ENCODE data around the gene BCKDHB.
"Not testable (repeated sequence)": the region's sequence is repeated elsewhere in the genome, so short reads cannot be mapped to it uniquely, and the experiment has no call there.

The BCKDHB gene

GRCh38 chr6:80106418-80107235, at the start of gene BCKDHB:
TSS of gene BCKDHB (plus strand) at chr6:80106671. CDS start at chr6:80106694, 23 bp downstream.
- DNase-seq = peak; percentile 81 to 98 (median 97)

- DNase-seq = no peak
Measured at GRCh38 chr6:80060774-80061173, 45.7 kb upstream of the BCKDHB start.

- not testable (repeated sequence) for DNase-seq
Measured at GRCh38 chr6:80068146-80068545, 38.3 kb upstream of the BCKDHB start.

- not testable (repeated sequence) for DNase-seq
Measured at GRCh38 chr6:80070431-80070830, 36.0 kb upstream of the BCKDHB start.

- DNase-seq = no peak
Measured at GRCh38 chr6:80077067-80077466, 29.4 kb upstream of the BCKDHB start.

GRCh38 chr6:80088637-80089036, 17.8 kb upstream of the BCKDHB start:
- no peak for DNase-seq

GRCh38 chr6:80091506-80091905, 15.0 kb upstream of the BCKDHB start:
- no peak for DNase-seq

- DNase-seq = no peak
Measured at GRCh38 chr6:80094017-80094416, 12.5 kb upstream of the BCKDHB start.

GRCh38 chr6:80095600-80095999, 10.9 kb upstream of the BCKDHB start:
- no peak for DNase-seq

- no peak for DNase-seq
Measured at GRCh38 chr6:80098392-80098791, 8.1 kb upstream of the BCKDHB start.

GRCh38 chr6:80104520-80104919, 2.0 kb upstream of the BCKDHB start:
- DNase-seq = no peak

- no peak for DNase-seq
Measured at GRCh38 chr6:80105972-80106417, 476 bp upstream of the BCKDHB start.

- DNase-seq = not testable (repeated sequence)
Measured at GRCh38 chr6:80122576-80122975, 16.1 kb downstream of the BCKDHB start.

- no peak for DNase-seq
Measured at GRCh38 chr6:80126657-80127345, 20.3 kb downstream of the BCKDHB start.

- DNase-seq = no peak
Measured at GRCh38 chr6:80129485-80129884, 23.0 kb downstream of the BCKDHB start.

- DNase-seq = peak in 8 of 14 donors; percentile 1 to 26 (median 17)
Measured at GRCh38 chr6:80133020-80133419, 26.5 kb downstream of the BCKDHB start.

- no peak for DNase-seq
Measured at GRCh38 chr6:80134065-80134464, 27.6 kb downstream of the BCKDHB start.

GRCh38 chr6:80142586-80142985, 36.1 kb downstream of the BCKDHB start:
- DNase-seq = no peak

- peak in 10 of 14 donors; percentile 0 to 41 (median 10) for DNase-seq
Measured at GRCh38 chr6:80143419-80143937, 37.0 kb downstream of the BCKDHB start.

GRCh38 chr6:80144753-80145315, 38.4 kb downstream of the BCKDHB start:
- no peak for DNase-seq

- DNase-seq = no peak
Measured at GRCh38 chr6:80145509-80145908, 39.0 kb downstream of the BCKDHB start.

- DNase-seq = no peak
Measured at GRCh38 chr6:80145921-80146320, 39.5 kb downstream of the BCKDHB start.

- no peak for DNase-seq
Measured at GRCh38 chr6:80148220-80148619, 41.7 kb downstream of the BCKDHB start.
